Measurements from ENCODE around the gene MINK1.
"Not testable (repeated sequence)": the region's sequence is repeated elsewhere in the genome, so short reads cannot be mapped to it uniquely, and the experiment has no call there.

The MINK1 gene

DNA sequence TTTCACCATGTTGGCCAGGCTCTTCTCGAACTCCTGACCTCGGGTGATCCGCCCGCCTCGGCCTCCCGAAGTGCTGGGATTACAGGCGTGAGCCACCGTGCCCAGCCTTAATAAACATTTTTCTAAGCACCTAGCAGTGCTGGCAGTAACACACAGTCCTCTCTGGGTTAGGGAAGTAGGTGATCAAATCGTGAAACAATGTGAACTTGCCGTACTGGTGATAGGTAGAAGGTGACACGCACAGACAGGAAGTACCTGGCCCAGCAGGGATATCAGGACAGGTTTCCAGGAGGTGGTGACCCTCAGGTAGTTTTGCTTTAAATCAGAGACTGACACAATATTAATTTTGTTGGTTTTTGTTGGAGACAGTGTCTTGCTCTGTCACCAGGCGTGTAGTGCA, 21.7 kb upstream of the MINK1 start:
- no peak for DNase-seq (ENCODE audit: low read depth in 3 of 3)

DNA sequence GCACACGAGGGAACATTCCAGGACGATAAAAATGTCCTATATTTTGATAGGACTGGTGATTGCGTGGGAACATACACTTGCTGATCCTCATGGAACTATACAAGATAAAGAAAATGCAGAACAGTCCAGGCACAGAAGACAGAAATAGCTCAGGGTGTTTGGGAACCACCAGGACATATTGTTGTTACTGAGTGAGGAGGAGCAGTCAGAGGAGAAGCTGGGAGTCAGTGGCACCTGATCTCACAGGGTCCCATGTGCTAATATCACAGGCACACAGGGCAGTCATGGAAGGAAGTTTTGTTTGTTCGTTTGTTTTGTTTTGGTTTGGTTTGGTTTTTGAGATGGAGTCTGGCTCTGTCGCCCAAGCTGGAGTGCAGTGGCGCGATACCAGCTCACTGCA, 20.4 kb upstream of the MINK1 start:
- DNase-seq (ENCODE audit: low read depth in 3 of 3), result no peak

DNA sequence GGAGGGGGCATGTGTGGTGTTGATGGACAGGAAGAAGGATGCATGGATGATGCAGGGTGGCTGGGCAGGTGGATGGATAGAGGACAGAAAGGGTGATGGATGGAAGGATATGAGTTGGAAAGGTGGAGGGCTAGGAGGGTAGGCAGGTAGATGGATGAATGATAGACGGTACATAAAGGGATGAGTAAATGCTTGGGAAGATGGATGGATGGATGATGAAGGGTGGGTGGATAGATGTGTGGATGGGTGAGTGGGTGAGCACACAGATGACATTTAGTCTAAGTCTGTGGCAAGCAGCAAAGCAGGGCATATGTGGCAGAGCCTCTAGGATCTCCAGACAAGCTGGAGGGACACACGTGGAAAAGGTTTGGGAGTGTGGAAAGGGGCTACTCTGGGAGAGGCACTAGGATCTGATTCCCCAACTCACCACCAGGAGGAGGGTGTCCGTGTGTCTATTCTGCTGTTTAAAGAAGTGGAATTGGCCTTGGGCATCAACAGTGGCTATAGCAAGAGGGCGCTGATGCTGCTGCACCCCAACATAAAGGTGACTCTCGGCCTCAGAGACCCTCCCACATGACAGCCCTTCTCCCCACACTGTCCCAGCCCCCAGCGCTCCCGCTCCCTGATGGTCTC, 18.0 kb upstream of the MINK1 start:
- DNase-seq (ENCODE audit: low read depth in 3 of 3), result no peak

DNA sequence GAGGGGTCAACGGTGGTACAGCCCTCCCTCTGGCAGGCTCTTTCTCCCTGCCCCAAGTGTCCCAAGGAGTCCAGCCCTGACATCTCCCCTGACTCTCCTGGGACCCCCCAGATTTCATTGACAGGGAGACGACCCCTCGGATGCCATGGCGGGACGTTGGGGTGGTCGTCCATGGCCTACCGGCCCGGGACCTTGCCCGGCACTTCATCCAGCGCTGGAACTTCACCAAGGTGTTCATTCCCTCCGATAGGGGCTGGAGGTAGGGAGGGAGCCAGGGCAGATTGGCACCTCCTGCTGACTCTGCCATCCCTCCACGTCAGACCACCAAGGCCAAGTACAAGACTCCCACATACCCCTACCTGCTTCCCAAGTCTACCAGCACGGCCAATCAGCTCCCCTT, 16.3 kb upstream of the MINK1 start:
- no peak for DNase-seq (ENCODE audit: low read depth in 3 of 3)

DNA sequence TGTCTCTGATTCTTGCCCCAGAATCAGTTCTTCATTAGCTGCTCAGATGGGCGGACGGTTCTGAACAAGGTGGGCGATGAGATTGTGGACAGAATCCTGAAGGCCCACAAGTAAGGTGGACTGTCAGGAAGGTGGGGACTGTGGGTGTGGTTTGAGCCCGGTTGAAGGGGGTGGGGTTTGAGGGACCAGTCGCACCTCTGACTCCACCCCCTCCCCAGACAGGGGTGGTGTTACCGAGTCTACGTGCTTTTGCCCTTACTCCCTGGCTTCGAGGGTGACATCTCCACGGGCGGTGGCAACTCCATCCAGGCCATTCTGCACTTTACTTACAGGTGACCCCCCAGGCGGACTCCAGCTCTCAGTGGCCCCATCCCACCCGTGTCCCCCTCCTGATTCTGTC, 14.9 kb upstream of the MINK1 start:
- DNase-seq (ENCODE audit: low read depth in 3 of 3), result no peak

DNA sequence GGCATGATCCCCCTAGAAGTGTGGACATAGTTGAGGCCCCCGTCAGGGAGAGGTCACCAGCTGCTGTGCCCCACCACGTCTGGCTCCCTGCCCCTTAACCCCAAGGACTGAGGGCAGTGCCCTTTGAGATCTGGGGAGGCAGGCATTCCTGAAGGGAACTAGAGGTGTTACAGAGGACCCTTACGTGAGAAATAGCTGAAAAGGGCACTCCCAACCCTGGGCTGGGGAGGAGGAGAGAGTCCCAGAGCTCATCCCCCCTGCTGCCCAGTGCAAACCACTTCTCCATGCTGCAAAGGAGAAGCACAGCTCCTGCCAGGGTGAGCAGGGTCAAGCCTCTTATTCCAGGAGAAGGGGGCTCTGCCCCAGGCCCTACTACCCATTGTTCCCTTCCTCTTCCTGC, 10.3 kb upstream of the MINK1 start:
- DNase-seq (ENCODE audit: low read depth in 3 of 3), result no peak

DNA sequence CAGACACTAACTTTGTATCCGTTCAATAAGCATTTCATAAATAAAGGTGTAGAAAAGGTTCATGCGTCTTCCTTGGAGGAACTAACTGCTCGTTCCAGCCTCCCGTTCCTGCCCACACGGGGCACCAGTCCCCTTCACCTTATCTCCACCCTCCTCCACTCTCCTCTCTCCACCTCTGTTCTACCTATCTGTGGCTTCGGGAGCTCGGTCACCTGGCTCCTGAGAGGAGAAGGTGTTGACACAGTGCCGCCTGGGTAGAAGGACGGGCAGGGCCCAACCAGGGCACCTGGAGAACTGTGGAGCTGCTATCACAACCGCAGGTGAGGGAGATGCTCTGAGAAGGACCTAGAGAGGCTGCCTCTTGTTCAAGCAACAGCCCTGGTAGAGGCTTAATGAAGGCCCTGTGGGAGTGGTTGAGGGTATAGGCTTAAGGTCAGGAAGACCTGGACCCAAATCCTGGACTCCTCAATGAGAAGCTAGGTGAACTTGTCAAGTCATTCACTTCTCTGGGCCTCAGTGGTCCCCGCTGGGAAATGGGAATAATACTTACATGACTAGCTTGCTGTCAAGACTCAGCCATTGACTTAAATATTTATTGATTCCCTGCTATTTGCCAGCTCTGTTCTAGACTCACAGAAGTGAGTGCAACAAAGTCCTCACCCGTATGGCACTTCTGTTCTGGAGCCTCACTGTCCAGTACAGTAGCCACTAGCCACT, 9.6 kb upstream of the MINK1 start:
- no peak for DNase-seq (ENCODE audit: low read depth in 3 of 3)

DNA sequence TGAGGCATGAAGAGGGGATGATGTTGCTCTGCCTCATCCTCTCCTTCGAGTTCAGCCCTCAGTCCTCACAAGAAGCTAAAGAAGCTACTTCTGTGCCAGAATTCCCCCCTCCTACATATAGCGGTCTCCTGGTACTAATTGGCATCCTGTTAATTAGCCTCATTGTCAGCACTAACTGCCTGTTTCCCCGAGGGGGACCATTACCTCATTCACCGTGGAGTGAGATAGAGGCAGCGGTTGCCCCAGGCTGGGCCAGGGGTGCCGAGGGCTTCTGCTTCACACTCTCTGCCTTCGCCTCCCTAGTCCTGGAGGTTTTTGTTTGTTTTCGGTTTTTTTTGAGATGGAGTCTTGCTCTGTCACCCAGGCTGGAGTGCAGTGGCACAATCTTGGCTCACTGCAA, 5.7 kb upstream of the MINK1 start:
- DNase-seq (ENCODE audit: low read depth in 3 of 3), result no peak

DNA sequence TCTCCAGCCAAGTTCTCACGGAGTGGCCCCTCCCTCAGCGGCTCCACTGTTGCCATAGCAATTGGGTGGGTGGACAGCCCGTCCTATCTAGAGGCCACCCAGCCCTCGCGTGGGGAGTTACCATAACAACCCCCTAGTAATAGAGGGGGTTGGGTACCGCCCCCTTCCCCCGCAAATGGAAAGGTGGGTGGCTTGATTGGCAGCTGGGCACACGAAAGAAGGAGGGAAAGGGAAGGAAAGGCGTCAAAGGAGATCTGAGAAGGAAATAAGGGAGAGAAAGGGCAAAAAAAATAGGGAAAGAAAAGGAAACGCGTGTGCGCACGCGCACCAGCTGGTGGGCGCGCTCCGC, 337 bp upstream of the MINK1 start:
- not testable (repeated sequence) for DNase-seq (ENCODE audit: low read depth in 3 of 3)

DNA sequence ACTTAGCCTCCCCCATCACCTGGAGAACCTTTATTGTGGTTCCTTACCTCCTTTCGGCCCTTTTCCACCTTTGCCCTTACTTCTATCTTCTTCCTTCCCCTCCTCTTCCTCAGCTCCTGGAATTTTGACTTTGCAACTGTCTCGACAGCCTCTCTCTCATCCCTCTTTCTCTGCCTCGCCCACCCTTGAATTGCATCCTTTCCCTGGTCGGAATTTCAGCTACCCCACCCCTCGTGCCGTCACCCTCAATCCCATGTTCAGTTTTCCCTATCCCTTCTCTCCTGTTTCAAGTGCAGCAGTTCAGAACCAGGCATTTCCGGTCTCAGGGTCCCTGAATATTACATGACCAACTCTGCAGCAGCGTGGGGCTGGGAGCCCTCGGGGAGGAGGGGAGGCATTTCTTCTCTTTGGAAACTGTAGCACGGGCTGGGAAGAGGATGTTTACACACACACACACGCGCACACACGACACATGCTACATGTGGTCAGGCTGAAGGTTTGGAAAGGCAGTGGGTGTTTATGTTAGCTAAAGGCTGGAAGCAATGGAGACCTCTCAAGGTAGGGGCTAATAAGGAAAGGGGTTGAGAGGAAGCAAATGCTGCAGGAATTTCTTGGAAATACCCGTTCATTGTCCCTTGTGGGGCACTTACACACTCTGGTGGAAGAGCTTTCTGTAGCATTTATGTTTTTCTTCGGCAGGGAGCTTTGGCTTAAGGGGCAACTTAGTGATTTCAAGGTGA, 971 bp downstream of the MINK1 start:
- DNase-seq (ENCODE audit: low read depth in 3 of 3), result no peak

DNA sequence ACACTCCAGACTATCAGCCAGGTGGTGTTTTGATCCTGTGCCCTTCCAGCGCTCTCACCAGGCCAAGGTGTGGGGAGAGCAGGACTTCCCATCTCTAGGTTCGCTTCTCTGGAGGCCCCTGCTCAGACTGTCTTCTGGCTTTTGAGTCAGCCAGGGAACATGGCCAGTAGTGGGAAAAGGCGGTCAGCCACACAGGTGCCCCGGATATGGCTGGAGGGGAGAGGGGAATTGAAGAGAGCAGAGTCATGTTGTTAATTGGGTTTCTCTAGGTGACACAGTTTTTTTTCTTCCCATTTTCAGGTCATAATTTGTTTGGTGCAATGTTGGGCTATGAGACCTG, 1.5 kb downstream of the MINK1 start:
- no peak for DNase-seq (ENCODE audit: low read depth in 3 of 3)

DNA sequence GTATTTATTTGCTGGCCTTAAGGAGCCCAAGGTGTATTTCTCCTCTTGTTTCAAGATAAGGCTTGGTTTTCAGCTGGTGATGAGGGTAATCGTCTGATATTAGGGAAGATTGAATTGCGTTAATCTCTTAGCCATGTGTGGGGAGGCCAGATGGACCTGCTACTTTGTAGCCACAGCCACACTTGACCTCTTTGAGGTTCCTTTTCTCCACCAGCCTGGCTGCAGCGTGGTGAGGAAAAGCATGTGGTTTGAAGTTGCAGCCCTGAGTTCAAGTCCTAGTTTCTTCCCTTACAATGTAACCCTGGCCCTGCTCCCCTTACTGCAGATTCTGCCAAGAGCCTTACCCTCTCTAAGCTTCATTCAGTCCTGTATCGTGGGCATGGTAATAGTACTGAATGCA, 3.1 kb downstream of the MINK1 start:
- DNase-seq (ENCODE audit: low read depth in 3 of 3), result no peak

DNA sequence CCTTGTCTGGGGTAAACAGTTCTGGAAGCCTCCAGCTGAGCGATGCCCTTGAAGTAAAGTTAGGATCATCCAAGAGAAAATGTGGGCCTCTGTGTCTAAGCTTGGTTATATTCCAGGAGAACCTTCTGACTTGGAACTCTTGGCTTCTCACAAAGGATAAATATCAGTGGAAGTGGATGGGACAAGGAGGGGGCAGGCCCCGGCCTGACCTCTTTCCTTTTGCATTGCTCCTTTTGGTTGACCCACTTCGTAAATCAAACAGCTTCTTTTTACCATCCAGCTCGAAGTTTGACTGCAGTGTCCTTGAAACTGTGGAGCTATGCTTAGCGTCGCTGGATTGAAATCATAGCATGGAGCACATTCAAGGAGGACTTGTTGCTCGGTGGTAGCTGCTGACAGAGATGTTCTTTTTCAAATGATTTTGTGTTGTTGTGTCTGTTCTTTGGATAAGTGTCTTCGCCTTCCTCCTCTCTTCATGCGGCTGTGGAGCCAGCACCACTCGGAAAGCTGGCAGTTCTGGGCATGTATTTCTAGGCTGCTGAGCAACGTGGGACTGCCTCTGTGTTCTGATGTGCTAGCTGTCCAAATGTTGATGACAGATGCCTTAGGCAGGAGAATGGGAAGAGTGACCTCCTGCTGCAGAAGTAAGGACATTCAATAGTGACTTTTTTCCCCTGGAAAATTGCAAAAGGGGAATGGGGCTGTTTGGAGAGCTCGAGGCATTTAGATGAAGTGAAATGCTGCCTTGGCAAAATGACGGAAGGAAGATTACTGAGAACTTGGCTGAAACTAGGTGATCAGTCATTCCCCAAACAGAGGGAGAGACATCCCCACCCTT, 4.5 kb downstream of the MINK1 start:
- no peak for DNase-seq (ENCODE audit: low read depth in 3 of 3)

DNA sequence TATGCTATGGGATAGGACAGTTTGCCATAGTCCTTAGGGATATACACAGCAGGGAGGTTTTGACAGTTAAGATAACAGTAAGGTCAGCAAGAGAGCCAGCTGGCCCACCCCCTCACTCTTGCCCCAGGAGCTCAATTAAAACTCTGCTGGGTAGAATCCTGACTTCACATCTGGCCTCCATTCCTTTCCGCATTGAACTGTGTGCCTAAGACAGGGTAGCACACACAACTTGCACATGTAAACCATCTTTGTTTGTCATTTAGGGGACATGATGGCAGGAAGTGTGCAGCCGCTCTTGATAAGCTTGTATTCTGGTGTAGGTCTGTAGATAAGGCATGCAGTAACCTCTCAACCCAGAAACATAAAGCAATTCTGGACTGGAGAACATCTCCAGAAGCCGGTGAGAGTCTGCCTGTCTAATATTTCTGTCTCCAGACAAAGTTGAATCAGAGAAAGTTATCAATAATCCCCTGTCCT, 5.2 kb downstream of the MINK1 start:
- DNase-seq (ENCODE audit: low read depth in 3 of 3), result no peak

DNA sequence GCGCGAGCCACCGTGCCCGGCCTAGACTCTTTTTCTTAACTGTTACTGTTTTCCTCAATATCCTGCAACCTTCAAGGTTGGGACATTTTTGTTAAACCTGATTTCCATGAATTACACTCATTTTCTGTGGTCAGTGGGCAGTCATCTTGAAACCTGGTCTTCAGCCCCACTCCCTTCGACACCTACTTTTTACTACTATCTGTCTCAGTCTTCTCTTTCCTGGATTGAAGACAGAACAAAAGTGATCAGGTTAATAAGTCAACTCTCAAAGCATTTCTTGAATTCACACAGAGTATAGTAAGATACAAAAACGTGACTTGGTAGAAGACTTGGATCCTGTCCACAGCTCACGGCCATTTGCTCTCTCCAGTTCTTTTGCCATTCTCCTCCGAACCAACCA, 6.1 kb downstream of the MINK1 start:
- DNase-seq (ENCODE audit: low read depth in 3 of 3), result no peak

DNA sequence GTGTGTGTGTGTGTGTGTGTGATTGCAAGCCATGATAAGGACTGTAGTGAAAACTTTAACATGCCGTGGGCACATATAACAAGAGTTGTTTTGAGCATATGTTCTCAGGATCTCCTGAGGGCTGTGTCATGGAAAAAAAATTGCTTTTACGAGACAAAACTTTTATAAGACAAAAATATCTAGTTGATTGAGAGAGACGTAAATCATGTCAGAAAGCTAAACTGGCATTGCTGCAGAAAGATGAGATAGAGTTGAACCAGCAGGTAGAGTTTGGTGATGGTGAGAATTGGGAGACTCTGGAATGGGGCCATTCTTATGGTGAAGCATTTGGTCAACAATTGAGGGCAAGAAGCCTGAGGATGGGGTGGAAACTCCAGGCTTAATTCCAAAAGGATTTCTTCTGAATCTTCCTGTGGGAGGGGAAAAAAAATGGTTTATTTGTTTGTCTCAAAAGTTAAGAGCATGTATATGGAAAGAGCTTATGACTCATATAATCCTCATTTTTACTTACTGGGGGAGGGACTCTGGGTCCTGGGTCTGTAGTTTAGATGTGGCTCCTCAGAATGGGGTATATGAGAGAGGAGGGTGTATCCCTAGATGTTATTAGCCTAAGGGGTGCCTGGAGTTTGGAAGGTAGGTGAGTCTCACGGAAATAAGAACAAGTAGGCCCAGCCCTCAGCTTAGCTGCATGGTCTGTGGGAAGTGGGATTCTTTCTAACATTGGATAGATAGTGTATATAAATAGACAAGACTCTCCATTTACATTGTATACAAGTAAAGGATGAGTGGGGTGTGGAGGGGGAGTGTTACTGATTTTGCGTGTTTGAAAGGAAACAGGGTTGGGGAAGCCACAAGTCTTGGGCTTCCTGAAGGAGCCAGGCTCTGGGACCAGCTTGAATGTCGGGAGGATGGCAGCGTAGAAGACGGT, 7.1 kb downstream of the MINK1 start:
- no peak for DNase-seq (ENCODE audit: low read depth in 3 of 3)

DNA sequence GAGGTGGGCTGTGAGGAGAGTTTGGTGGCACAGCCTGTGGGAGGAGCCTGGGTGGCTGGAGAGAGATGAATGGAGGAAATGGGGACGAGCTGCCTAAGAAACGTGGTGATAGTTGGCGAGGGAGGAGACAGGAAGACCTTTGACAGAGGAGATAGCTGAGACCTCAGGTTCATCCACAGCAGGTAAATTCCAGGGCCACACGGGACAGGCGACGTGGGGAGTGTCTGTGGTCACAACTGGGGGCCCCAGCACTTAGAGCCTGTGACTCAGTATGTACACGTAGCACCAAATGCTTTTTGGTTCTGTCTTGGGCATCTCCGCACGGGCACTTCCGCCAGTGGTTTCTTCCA, 7.7 kb downstream of the MINK1 start:
- peak in 1 of 3 donors; percentile 4 for DNase-seq (ENCODE audit: low read depth in 3 of 3)

DNA sequence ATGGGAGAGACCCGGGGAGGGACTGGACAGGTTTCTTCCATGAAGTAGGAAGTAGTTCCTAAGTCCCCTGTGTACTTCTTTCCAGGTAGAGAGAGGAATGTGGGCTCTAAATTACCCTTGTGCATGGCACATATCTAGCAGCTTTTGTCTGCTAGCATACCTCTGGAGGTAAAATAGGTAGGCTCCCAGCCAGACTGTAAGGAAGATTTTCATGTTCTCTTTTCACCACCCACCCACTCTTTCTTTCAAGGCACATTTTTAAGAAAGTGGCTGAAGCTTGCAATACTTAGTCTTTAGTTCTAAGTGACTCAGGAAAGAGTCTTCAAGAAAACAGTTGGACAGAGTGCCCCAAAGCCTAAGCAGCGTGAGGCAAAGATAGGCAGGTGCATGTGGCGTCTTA, 9.2 kb downstream of the MINK1 start:
- DNase-seq (ENCODE audit: low read depth in 3 of 3), result no peak

DNA sequence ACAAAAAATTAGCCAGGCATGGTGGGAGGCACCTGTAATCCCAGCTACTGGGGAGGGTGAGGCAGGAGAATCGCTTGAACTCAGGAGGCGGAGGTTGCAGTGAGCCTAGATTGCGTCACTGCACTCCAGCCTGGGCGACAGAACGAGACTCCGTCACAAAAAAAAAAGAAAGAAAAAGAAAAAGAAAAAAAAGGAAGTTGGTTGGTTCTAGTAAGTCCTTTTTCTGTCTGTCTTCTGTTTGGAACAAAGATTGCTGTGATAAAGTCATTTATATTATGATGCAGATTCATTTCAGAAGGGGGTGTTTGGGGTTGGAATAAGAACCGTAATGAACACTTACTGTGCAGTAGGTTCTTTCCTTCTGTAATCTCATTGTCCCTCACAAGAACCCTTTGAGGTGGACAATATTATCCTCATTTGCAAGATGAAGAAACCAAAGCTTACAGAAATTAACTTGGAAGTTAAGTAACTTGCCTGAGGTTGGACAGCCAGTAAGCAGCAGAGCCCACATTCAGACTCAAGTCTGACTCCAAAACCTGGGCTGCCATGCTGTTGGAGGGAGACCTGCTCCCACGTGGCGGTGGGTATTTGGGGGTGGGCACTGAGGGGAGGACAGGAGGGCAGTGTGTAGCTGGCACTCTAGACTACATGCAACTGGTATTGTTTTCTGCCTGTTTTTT, 10.3 kb downstream of the MINK1 start:
- DNase-seq (ENCODE audit: low read depth in 3 of 3), result no peak

DNA sequence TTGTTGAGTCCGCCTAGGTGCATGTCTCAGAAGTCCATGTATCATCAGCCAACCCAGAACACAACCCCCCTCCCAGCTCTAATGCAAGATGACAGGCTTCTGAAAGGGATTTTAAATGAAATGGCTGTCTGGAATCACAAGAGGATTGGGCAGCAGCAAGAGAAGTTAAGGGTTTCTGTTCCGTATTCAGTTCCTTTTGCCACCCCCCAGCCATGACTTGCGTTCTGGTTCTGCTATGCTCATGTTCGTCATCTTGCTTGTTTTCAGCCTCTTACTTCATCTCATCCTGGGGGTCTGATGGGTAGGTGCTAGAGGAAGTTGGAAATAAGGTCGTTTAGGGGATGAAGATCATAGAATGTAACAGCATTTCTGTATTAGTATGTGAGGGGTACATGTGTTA, 12.0 kb downstream of the MINK1 start:
- no peak for DNase-seq (ENCODE audit: low read depth in 3 of 3)

Data from stimulated activated CD4-positive, alpha-beta T cell treated with anti-CD3 and anti-CD28 coated beads, TNF-alpha, amount 100 ng/mL, for 48 hours (primary cell).